C4-2B (cell line): ENCODE measurements around the gene RANBP2.

Experiments
- CTCF ChIP-seq: fragments of 450-650 bp; conservative IDR thresholded peaks from 2 replicates; pipeline ENCODE4 v1.5.1; 2017; ENCODE audit warnings: mild to moderate bottlenecking
- ZFX ChIP-seq: fragments of 450-650 bp; IDR thresholded peaks from 2 replicates; pipeline ENCODE4 v1.6.1; 2017

GRCh38 chr2:108704871-108705270, 14.4 kb upstream of the RANBP2 start:
- TF ChIP-seq CTCF, result no peak
- TF ChIP-seq ZFX, result no peak
